Urinary bladder (tissue), 4 donors: ENCODE results near the gene FAM169A. TPM values are rescaled to one million over a fixed set of nuclear protein-coding genes. Genes with fewer than 3 reads are reported as not detected.
A peak's percentile ranks its signal among the peaks of the same experiment; 100 is the strongest.
"Not testable (repeated sequence)": the region's sequence is repeated elsewhere in the genome, so short reads cannot be mapped to it uniquely, and the experiment has no call there.

Experiments used
- DNase-seq: peaks from one replicate; pipeline ENCODE4 v3.0.0-alpha.2; 2015; ENCODE audit errors: extremely low spot score
- H3K27ac ChIP-seq: one replicate; pipeline ENCODE4 v1.5.1; 2013; ENCODE audit warnings: low read depth, mild to moderate bottlenecking, moderate library complexity
- H3K36me3 ChIP-seq: one replicate; pipeline ENCODE4 v1.6.1; 2013; ENCODE audit warnings: mild to moderate bottlenecking, moderate library complexity; ENCODE audit not compliant: insufficient read depth
- H3K4me1 ChIP-seq: one replicate; pipeline ENCODE4 v1.6.1; 2013; ENCODE audit warnings: mild to moderate bottlenecking, moderate library complexity; ENCODE audit not compliant: insufficient read depth
- H3K4me3 ChIP-seq: one replicate; pipeline ENCODE4 v1.5.1; 2013; ENCODE audit warnings: low read depth, low read length
- WGBS: extraction: QIAGEN DNeasy Blood & Tissue Kit; methylation state at CpG from one replicate; pipeline ENCODE4 v1.1.7; 2013; 5-methylcytosine and 5-hydroxymethylcytosine counted together
- polyA plus RNA-seq: library from polyadenylated mRNA; stranded (reverse); fragments of 200-250 nt; gene quantifications from one replicate; pipeline ENCODE4 v1.2.3, GENCODE V29; 2013
- total RNA-seq: library from RNA; depleted of rRNA; stranded (reverse); fragments of >200 nt; gene quantifications from one replicate; pipeline ENCODE4 v1.2.3, GENCODE V29; 2014
- donor health status: healthy with polysubstance abuse.
- donor health status: healthy.

FAM169A gene, protein sequence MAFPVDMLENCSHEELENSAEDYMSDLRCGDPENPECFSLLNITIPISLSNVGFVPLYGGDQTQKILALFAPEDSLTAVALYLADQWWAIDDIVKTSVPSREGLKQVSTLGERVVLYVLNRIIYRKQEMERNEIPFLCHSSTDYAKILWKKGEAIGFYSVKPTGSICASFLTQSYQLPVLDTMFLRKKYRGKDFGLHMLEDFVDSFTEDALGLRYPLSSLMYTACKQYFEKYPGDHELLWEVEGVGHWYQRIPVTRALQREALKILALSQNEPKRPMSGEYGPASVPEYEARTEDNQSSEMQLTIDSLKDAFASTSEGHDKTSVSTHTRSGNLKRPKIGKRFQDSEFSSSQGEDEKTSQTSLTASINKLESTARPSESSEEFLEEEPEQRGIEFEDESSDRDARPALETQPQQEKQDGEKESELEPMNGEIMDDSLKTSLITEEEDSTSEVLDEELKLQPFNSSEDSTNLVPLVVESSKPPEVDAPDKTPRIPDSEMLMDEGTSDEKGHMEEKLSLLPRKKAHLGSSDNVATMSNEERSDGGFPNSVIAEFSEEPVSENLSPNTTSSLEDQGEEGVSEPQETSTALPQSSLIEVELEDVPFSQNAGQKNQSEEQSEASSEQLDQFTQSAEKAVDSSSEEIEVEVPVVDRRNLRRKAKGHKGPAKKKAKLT
- 9.0 TPM for total RNA-seq
- polyA plus RNA-seq: 1.1 TPM

GRCh38 chr5:74865804-74866595 lies at the start of gene FAM169A:
FAM169A (minus strand) TSS chr5:74866387; CDS start chr5:74841676, 24,711 bp downstream.
- H3K27ac ChIP-seq: no peak within 1 kb of the TSS
- no peak for DNase-seq
- no peaks in the 10 kb centered on the region for H3K36me3 ChIP-seq
- WGBS: under 1% methylated on average over 119 of the region's 119 CpGs
- H3K4me3 ChIP-seq: peak within 1 kb of the TSS; percentile 77
- H3K4me1 ChIP-seq: no peaks in the 10 kb centered on the region

- 89% methylated on average over 1 of the region's 1 CpG for WGBS
Measured at GRCh38 chr5:74915488-74915887, 49.3 kb upstream of the FAM169A start.

DNA sequence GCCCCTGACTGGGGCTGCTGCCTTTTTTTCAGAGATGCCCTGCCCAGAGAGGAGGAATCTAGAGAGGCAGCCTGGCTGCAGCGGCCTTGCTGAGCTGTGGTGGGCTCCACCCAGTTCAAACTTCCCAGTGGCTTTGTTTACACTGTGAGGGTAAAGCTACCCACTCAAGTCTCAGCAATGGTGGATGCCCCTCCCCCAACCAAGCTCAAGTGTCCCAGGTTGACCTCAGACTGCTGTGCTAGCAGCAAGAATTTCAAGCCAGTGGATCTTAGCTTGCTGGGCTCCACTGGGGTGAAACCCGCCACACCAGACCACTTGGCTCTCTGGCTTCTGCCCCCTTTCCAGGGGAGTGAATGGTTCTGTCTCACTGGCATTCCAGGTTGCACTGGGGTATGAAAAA lies 45.2 kb upstream of the FAM169A start:
- WGBS: 75% methylated on average over 2 of the region's 2 CpGs

More at GRCh38 chr5:74915488-74915887, 49.3 kb upstream of the FAM169A start:
- Histone ChIP-seq H3K4me1 (no peaks in the 10 kb centered on the region), H3K36me3 (no peaks in the 10 kb centered on the region), H3K27ac (no peak overlapping the region), H3K4me3 (no peak overlapping the region)
- no peak for DNase-seq

DNA sequence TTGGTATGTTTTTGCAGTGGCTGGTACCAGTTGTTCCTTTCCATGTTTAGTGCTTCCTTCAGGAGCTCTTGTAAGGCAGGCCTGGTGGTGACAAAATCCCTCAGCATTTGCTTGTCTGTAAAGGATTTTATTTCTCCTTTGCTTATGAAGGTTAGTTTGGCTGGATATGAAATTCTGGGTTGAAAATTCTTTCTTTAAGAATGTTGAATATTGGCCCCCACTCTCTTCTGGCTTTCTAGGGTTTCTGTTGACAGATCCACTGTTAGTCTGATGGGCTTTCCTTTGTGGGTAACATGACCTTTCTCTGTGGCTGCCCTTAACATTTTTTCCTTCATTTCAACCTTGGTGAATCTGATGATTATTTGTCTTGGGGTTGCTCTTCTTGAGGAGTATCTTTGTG lies 43.7 kb upstream of the FAM169A start:
- DNase-seq: not testable (repeated sequence)

More for the DNA sequence above, 45.2 kb upstream of the FAM169A start:
- H3K36me3 ChIP-seq, DNase-seq, H3K27ac ChIP-seq, H3K4me1 ChIP-seq, H3K4me3 ChIP-seq: not testable (repeated sequence)

GRCh38 chr5:74908237-74908636 lies 42.0 kb upstream of the FAM169A start:
- not testable (repeated sequence) for DNase-seq

More for the DNA sequence above, 43.7 kb upstream of the FAM169A start:
- not testable (repeated sequence) for H3K4me1 ChIP-seq, H3K36me3 ChIP-seq, H3K4me3 ChIP-seq, H3K27ac ChIP-seq

DNA sequence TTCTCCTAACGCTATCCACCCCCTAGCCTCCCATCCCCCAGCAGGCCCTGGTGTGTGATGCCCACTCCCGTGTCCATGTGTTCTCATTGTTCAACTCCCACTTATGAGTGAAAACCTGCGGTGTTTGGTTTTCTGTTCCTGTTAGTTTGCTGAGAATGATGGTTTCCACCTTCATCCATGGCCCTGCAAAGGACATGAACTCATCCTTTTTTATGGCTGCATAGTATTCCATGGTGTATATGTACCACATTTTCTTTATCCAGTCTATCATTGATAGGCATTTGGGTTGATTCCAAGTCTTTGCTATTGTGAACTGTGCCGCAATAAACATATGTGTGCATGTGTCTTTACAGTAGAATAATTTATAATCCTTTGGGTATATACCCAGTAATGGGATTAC lies 38.5 kb upstream of the FAM169A start:
- H3K36me3 ChIP-seq, DNase-seq: not testable (repeated sequence)
- WGBS: 96% methylated on average over 4 of the region's 4 CpGs

More at GRCh38 chr5:74908237-74908636, 42.0 kb upstream of the FAM169A start:
- H3K4me3 ChIP-seq, H3K4me1 ChIP-seq, H3K36me3 ChIP-seq, H3K27ac ChIP-seq: not testable (repeated sequence)
- 92% methylated on average over 6 of the region's 6 CpGs for WGBS

GRCh38 chr5:74903165-74903787 lies 37.1 kb upstream of the FAM169A start:
- Histone ChIP-seq H3K4me3 (no peak overlapping the region), H3K36me3 (no peaks in the 10 kb centered on the region), H3K4me1 (no peaks in the 10 kb centered on the region), H3K27ac (no peak overlapping the region)
- WGBS: 25% methylated on average over 4 of the region's 4 CpGs
- DNase-seq: no peak

More for the DNA sequence above, 38.5 kb upstream of the FAM169A start:
- H3K4me1 ChIP-seq, H3K27ac ChIP-seq, H3K4me3 ChIP-seq: not testable (repeated sequence)

- 87% methylated on average over 1 of the region's 1 CpG for WGBS
Measured at GRCh38 chr5:74897049-74897448, 30.9 kb upstream of the FAM169A start.

GRCh38 chr5:74895906-74896305 lies 29.7 kb upstream of the FAM169A start:
- WGBS: 45% methylated on average over 5 of the region's 5 CpGs
- H3K4me3 ChIP-seq: no peak overlapping the region
- H3K36me3 ChIP-seq: no peaks in the 10 kb centered on the region
- no peaks in the 10 kb centered on the region for H3K4me1 ChIP-seq
- DNase-seq: peak; percentile 8
- no peak overlapping the region for H3K27ac ChIP-seq

More at GRCh38 chr5:74897049-74897448, 30.9 kb upstream of the FAM169A start:
- H3K4me1 ChIP-seq: no peaks in the 10 kb centered on the region
- H3K27ac ChIP-seq: no peak overlapping the region
- no peak overlapping the region for H3K4me3 ChIP-seq
- no peaks in the 10 kb centered on the region for H3K36me3 ChIP-seq
- DNase-seq: no peak

- Histone ChIP-seq H3K27ac (no peak overlapping the region), H3K36me3 (no peaks in the 10 kb centered on the region), H3K4me1 (no peaks in the 10 kb centered on the region), H3K4me3 (no peak overlapping the region)
- 94% methylated on average over 2 of the region's 2 CpGs for WGBS
- no peak for DNase-seq
Measured at GRCh38 chr5:74894351-74894750, 28.2 kb upstream of the FAM169A start.

DNA sequence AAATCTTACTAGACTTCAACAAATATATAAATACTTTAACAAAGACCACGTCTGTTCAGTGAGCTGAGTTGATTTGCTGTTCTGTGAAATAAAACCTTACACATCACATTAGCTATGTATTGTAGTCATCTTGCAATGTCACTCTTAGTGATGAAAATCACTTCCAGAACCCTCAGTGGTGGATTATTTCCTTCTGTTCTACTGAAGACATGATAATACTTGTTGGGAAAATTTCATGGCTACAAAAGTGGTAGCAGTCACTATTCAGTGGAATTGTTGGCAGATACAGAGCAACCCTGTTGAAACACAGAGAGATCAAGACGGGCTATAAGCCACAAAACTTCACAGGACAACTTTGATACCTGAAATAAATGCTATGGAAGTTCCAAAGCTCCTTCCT lies 26.7 kb upstream of the FAM169A start:
- Histone ChIP-seq H3K36me3 (no peaks in the 10 kb centered on the region), H3K4me3 (no peak overlapping the region), H3K27ac (no peak overlapping the region), H3K4me1 (no peaks in the 10 kb centered on the region)
- no peak for DNase-seq
- WGBS: 50% methylated on average over 2 of the region's 2 CpGs

DNA sequence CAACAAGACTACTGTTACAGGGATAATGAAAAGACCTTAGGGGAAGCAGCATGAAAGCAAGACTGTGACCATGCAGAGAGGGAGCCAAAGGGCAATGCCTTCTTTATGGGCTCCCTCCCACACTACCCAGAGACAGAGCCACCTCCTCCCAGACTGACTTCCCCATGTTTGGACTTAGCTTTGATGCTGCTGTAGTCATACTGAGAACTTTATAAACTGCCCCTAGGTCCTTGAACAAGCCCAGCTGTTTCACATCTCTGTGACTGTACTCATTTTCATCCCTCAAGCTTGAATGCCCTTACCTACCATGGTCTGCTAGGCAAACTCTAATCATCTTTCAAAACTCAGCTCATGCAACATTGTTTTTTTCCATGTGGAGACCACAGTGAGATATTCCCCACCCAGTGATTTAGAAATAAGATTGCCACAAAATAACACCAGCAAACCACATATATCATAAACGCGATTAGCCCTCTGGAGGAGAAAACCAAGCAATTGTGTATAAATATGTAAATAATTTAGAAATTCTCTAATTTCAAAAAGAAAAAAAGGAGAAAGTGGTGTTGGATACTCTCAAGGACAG lies 23.4 kb upstream of the FAM169A start:
- no peak for DNase-seq
- Histone ChIP-seq H3K4me1 (no peaks in the 10 kb centered on the region), H3K4me3 (no peak overlapping the region), H3K36me3 (no peaks in the 10 kb centered on the region), H3K27ac (no peak overlapping the region)
- WGBS: 94% methylated on average over 2 of the region's 2 CpGs

DNA sequence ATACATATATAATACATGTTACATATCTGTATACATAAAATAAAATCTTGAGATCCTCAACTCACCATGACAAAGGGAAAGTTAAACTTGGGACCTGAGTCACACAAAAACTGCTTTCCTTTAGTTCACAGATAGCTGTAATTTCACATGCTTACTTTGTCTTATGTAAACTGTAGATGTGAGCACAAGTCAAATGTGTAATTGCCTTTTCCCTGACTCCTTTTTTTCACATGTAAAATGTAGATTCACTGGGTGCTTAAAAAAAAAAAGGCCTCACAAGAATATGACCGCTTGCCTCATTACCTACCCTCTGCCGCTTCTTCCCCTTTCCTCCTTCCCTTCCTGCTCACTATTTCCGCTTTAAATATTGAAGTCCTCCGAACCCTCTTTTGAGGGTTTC lies 21.9 kb upstream of the FAM169A start:
- Histone ChIP-seq H3K4me1 (no peaks in the 10 kb centered on the region), H3K27ac (no peak overlapping the region), H3K4me3 (no peak overlapping the region), H3K36me3 (no peaks in the 10 kb centered on the region)
- no peak for DNase-seq
- WGBS: 83% methylated on average over 4 of the region's 4 CpGs
